Lung microvascular endothelial cell (primary cell): ENCODE results near the gene FMNL2. TPM values are rescaled to one million over a fixed set of nuclear protein-coding genes. Genes with fewer than 3 reads are reported as not detected.
"Not testable (repeated sequence)": the region's sequence is repeated elsewhere in the genome, so short reads cannot be mapped to it uniquely, and the experiment has no call there.

Experiments used
- DNase-seq, 2 donors: peaks; one replicate each; pipeline versions ENCODE4 v3.0.0 to v3.0.0-alpha.2; 2010; ENCODE audit warnings: low read depth in 2 of 2
- total RNA-seq: library from RNA; depleted of rRNA; stranded (reverse); fragments of >200 nt; gene quantifications from 2 replicates; pipeline ENCODE4 v1.2.1, GENCODE V29; 2014

The FMNL2 gene
- 26.6 and 48.4 TPM in 2 replicates for total RNA-seq

DNA sequence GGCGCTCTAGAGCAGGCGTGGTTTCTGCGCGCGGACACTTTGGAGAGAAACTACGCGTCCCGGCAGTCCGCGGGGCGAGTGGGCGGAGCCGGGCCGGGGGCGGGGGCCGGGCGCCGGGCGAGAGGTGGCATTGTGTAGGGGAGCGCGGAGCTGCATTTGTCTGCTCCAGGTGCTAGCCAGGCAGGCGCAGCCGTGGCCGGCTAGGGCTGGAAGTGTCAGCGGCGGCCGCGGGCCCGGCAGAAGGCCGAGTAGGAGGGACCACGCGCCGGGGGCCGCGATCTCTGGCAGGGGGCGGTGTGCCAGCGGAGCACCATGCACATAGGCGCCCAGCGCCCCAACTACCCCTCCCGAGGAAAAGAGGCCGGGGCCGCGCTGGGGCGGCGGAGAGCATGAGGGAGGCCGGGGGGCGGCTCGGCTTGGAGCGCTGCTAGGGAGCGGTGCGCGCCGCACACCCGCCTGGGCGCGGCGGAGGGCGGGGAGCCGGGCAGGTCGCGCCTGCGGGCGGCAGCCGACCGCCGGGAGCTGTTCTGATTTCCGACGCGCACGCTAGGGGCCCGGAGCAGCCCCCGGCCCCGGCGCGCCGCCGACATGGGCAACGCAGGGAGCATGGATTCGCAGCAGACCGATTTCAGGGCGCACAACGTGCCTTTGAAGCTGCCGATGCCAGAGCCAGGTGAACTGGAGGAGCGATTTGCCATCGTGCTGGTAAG, at the start of gene FMNL2:
Gene FMNL2, plus strand, starts transcription at position 159 of the 710 bp plus-strand sequence.
- DNase-seq = peak; percentile 81 to 91

- no peak for DNase-seq
These were observed 42.0 kb upstream of the FMNL2 start for GRCh38 chr2:152292991-152293390.

GRCh38 chr2:152297715-152298114, 37.3 kb upstream of the FMNL2 start:
- DNase-seq = no peak

- peak in 1 of 2 donors; percentile 38 for DNase-seq
These were observed 36.2 kb upstream of the FMNL2 start for GRCh38 chr2:152298754-152299153.

DNA sequence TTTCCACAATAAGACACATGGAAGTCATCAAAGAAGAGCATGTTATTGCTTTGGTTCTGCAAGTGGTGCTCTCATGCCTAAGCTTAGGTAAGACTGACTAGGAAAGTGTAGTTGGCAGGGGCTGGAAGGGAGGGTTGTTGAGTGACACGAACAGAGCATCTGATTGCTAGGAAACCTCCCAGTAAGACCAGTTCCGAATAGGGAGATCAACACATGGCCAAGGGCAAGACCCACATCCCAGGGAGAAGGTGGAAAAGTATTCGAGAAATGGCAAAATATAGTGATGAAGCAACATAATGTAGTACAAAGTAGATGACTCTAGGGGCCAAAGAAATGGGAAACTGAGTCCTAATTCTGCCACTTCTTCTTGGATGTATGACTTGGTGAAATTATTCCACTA, 33.8 kb upstream of the FMNL2 start:
- no peak for DNase-seq

GRCh38 chr2:152303951-152304350, 31.0 kb upstream of the FMNL2 start:
- no peak for DNase-seq

GRCh38 chr2:152304836-152305235, 30.1 kb upstream of the FMNL2 start:
- no peak for DNase-seq

GRCh38 chr2:152307863-152308262, 27.1 kb upstream of the FMNL2 start:
- peak in 1 of 2 donors; percentile 74 for DNase-seq

DNA sequence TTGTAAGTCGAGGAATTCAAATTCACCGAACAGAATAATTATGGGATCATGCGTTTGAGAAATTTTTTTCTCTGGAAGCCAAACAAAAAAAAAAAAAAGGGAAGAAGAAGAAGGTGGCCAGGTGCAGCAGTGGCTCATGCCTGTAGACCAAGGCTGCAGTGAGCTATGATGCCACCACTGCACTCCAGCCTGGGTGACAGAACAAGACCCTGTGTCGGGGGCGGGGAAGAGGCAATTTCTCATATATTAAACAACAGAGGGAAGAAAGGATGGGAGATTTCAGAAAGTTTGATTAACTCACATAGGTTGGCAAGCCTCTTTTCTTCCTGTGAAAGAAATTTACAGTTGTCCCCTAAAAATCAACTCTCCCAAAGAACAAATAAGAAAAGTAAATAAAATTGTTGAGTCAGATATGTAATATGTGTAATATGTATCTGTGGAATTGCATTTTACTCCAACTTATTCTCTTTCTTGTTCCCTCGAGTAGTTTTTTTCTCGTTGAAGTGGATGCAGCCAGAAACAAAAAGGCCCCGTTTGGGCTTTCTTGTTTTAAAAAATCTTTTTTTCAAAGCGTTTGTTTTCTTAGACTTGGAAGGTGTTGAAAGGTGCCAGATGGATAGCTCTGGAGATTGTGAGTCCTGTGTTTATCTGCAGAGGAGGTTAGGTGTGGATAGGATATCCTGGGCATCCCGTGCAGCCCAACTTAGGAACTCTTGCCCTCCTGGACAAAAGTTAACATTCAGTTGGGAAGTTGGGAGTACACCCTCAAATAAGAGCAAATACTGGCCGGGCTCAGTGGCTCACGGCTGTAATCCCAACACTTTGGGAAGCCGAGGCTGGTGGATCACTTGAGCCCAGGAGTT, 25.4 kb upstream of the FMNL2 start:
- DNase-seq = no peak

DNA sequence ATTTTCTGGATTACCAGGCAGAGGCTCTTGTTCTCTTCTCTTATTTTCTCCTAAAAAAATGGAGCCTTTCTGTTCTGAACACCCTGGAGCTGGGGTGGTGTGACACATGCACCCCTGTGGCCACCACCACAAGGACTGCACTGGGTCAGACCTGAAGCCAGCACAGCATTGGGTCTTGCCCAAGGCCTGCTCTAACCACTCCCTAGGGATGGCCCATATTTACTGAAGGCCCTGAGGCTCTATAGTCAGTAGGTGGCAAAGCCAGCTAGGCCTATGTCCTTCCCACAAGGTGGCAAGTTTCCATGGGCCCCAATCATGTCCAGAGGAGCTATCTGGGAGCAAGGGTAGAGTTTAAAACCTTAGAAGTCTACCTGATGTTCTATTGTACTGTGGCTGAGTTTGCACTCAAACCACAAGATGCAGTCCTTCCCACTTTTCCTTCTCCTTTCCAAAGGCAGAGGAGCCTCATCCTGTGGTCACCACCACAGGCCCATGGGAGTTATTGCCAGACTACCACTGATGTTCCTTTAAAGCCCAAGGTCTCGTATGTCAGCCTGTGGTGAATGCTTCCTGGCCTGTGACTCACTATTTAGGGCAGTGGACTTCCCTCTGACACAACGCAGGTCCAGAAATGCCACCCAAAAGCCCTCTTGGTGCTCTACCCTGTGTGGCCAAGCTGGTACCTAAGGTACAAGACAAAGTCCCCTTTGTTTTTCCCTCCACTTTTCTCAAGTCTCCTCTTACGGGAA, 15.0 kb upstream of the FMNL2 start:
- DNase-seq = peak in 1 of 2 donors; percentile 28

GRCh38 chr2:152320814-152321213, 14.2 kb upstream of the FMNL2 start:
- DNase-seq = no peak

- no peak for DNase-seq
These were observed 12.8 kb upstream of the FMNL2 start for GRCh38 chr2:152322222-152322621.

DNA sequence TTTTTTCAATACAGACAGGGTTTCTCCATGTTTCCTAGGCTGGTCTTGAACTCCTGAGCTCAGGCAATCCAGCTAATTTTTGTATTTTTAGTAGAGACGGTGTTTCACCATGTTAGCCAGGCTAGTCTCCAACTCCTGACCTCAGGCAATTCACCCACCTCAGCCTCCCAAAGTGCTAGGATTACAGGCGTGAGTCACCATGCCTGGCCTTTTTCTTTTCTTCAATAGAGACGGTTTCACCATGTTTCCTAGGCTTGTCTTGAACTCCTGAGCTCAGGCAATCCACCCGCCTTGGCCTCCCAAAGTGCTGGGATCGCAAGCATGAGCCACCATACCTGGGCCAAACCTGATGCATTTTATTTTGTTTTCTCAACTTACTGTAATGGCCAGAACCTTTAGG, 9.8 kb upstream of the FMNL2 start:
- DNase-seq = not testable (repeated sequence)

DNA sequence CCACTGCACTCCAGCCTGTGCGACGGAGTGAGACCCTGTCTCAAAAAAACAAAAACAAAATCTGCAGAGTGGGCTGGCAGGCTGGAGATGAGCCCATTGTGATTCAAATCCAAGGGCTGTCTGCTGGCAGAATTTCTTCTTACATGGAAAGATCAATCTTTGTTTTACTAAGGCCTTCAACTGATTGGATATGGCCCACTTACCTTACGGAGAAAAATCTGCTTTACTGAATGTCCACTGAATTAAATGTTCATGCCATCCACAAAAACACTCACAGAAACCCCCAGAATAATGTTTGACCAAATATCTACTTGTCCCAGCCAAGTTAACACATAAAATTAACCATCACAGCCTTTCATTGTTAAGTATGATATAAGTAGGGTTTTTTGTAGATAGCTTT, 8.3 kb upstream of the FMNL2 start:
- no peak for DNase-seq

DNA sequence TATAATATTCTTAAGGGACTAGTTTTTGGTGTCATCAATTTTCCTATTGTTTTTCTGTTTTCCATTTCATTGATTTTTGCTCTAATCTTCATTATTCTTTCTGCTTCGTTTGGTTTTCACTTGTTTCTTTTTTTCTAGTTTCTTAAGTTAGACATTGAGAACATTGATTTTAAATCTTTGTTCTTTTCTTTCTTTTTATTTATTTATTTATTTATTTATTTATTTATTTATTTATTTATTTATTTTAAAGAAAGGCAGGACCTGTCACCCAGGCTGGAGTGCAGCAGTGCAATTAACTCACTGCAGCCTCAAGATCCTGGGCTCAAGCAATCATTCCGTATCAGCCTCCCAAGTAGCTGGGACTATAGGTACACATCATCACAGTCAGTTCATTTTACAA, 7.0 kb upstream of the FMNL2 start:
- DNase-seq = no peak

DNA sequence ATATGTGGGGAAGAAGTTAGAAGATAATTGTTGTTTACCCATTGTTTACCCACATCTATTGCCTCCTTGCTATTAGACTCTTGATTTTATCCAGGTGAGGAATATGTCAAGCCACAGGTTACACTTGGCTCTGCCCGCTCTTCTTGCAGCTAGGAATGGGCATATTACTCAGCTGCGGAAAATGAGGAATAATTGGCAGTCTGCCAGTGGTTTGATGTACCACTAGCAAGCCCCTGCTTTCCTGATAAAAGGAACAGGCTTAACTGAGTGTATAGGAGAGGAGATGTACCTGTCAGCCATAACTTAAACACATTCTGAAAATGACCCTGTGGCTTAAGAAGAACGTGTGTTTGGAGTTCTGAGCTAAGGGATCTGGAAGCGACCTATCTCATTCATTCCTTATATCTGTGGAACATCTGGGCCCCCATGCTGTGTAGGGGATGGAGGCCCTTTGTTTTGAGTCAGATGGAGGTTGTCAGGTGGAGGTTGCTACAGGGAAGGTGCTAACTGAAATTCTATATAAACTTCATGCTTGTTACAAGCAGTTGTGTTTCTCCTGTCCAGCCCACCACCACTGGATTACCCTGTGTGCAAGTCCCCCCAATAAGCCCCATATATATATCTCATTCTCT, 4.6 kb upstream of the FMNL2 start:
- peak in 1 of 2 donors; percentile 21 for DNase-seq

DNA sequence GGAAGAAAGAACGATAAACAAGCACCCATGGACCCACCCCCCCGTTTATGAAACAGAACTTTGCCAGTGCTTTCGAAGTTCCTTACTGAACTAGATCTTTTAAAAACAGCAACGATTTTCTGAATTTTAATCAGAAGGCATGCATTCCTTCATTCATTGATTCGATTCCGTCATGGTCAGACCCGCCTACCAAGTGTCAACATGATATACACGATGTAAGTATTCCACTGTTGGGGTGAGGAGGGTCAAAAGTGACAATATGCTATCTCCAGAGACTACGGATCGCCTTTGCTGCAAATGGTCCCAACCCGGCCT, 316 bp upstream of the FMNL2 start:
- no peak for DNase-seq

- DNase-seq = no peak
These were observed 748 bp downstream of the FMNL2 start for GRCh38 chr2:152335726-152336118.

GRCh38 chr2:152336119-152336853, 1.3 kb downstream of the FMNL2 start:
- peak; percentile 58 to 64 for DNase-seq

GRCh38 chr2:152336854-152337510, 2.0 kb downstream of the FMNL2 start:
- DNase-seq = peak; percentile 22 to 49

- no peak for DNase-seq
These were observed 2.5 kb downstream of the FMNL2 start for GRCh38 chr2:152337511-152337903.
